Measurements from ENCODE around the gene HSPG2.

- no peak for TF ChIP-seq CTCF (IDR thresholded peaks at IDR 0.05)
- TF ChIP-seq POLR2AphosphoS5 (IDR thresholded peaks at IDR 0.05; ENCODE audit: low read depth, low read length), result no peak
- TF ChIP-seq SIN3A (IDR thresholded peaks at IDR 0.05; ENCODE audit: borderline replicate concordance, insufficient read depth, low read depth, low read length), result no peak
- TF ChIP-seq REST (IDR thresholded peaks at IDR 0.05; ENCODE audit: insufficient read depth in 1 of 2, low read depth in 2 of 2, low read length in 1 of 2), result no peak
- TF ChIP-seq TCF7L2 (IDR thresholded peaks at IDR 0.05; ENCODE audit: low read depth, low read length), result no peak
Measured at GRCh38 chr1:21891621-21892479, 45.3 kb downstream of the HSPG2 start.

Data from Panc1 (cell line).